ENCODE results near the gene SLC25A27.

Gene SLC25A27

DNA sequence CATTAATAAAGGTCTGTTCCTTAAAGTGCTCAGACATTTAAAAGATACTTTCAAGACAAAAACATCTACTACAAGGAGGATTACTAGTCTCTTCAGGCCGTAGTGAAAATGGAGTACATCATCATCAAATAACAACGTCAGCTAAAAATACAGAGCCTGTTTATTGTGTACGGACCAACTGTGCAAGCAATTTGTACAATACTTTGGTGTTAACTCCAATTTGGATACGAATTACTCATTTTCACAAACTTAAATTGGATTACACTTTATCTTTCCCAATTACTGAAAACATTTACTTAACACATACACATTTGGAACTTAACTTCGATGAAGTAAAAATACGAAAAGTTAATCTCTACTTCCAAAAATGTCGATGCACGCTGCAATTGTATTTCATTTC, 959 bp upstream of the SLC25A27 start:
- no peak for DNase-seq

DNA sequence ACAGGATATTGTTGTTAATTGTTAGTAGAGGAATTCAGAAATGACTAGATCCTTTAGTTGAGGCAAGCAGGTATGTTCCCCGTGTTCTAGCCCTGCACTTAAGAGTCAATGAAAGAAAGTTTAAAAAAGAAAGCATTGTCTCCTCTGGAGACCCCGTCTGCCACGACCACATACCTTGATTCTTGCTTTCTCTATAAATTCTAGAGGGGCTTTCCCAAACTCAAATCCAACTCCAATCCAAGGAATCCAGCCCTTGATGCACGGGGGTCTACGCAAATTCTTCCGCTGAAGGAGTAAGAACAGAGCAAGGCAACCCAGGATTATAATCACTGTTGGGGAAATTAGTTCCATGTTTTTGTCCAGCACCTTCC, 558 bp upstream of the SLC25A27 start:
- no peak for DNase-seq

DNA sequence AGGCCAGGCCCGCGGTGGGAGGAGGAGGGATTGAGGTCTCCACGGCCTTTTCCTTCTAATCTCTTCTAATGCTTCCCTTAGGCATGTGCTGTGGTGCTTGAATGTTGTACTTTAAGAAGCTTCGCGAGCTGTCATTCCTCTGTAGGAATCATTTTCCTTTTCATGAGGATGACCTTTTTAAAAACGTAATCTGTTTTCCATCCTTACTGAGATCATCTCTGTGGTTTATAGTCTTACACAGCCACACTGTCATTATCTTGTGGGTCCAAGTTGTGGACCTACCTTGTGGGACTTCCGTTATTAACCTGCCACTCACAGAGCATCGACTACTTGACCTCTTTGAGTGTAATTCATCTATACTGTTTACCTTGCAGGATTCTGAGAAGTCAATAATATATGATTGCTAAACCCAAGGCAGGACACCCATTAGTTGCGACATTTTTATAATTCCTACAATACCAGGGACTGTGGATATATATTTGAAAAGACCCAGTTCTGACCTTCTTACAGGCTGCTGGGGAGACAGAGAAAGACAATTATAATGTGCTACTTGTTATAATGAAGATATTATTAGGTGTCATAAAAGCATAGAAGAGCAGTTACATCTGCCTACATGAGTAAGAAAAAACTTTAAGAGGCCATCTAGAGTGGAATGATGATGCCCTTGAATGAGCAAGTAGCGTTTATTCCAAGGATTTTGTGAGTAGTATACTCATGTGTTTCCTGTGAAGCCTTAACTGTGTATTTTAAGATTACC, 842 bp downstream of the SLC25A27 start:
- DNase-seq: no peak

DNA sequence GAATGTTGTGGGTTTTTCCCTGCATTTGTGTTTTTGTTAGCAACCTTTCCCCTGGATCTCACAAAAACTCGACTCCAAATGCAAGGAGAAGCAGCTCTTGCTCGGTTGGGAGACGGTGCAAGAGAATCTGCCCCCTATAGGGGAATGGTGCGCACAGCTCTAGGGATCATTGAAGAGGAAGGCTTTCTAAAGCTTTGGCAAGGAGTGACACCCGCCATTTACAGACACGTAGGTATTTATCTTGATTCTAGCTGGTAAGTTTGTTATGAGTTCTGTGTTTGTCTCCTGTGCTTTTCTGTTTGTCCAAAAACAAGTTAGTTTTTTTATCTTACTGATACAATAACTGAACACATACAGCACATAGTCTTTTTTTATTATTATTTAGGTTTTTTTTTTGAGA, 3.0 kb downstream of the SLC25A27 start:
- DNase-seq: no peak

DNA sequence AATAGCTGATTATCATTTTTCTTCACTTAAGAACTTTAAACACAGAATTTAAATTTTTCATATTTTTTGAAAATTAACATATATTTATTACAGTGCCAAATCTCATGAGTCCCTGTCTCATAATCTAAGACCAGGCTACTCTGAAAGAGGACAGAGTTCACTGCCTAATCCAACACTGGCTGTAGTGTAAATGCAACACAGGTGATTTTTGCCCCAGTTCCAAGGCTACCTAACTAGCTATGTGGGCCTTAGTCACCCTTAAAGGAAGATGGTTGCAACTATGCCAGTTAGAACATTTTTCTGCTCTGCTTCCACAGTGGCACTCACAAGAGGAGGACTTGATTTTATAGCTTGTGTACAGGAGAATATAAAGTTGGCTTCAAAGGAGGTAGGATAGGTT, 4.9 kb downstream of the SLC25A27 start:
- no peak for DNase-seq

DNA sequence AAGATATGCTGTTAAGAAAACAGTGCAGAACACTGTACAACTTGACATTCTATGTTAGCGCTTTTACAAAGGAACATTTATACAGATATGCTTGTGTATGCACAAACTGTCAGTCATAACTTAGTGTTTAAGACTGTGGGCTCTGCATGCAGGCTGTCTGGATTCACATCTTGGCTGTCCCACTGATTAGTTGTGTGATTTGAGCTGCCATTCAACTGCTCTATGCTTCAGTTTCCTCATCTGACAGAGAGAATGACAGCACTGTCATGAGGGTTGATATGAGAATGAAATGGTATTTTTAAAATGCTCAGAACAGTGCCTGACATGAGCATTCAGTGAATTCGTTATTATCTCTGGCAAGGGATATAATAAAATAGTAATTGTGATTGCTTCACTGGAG, 8.7 kb downstream of the SLC25A27 start:
- DNase-seq: no peak

DNA sequence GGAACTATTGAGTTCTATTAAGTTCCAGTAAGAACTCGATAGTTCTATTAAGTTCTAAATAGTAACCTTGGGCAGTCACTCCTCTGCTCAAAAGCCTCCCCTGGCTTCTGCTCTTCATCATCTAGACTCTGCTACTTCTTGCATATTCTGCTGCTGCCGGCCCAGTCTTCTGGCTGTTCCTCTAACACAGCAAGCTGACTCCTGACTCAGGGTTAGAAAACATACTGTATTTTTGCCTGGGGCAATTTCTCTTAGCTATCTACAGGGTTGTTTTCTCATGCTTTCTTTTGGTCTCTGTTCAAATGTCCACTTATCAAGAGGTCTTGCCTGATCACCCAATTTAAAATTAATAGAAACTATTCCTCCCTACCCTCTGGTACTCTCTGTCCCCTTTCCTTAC, 14.6 kb downstream of the SLC25A27 start:
- DNase-seq: no peak

DNA sequence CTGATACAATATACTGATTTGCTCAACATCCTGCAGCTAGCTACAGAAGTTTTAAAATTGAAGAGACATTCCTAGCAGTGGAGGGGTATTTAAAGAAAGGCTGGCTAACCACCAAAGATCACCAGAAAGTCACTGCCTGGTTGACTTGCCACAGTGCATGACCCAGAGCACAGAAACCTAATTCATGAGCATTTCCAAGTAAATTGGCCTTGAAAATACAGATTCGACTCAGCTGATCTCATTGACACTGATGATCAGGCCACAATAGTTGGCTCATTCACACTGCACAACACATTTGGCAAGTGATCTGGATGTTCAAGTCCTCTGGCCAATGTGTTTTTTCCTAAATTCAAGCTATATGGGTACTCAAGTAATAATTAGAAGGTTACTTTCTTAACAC, 21.6 kb downstream of the SLC25A27 start:
- DNase-seq: no peak

DNA sequence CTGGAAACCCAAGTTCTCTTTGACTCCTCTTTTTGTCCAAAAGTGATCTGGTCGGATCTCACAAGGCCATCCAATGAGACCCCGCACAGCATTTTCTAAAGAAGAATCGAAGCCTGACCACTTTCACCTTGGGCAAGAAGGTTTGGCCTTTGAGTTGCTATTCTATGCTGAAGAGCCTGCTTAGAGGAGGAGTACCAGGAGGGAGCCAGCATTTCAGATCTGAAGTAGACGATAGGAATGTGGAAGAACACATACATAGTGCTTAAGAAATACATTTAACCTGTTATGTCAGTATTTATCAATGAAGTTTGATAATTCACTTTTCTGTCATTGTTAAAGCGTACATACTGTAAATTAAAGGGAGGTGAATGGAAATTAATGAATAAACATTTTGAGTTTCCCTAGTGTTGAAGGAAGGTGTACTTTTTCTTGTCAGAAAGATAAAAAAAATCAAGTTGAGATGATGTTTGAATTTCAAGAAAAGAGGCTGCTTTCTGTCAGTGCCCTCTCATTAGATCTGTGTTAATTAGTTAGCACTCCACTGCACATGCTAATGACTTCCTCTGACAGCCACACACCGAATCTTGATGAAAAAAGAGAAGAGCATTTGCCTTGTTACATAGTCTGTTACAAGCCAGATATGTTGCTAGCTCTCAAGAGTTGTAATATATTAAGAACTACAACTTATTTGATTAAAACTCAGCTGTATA, 24.0 kb downstream of the SLC25A27 start:
- no peak for DNase-seq

DNA sequence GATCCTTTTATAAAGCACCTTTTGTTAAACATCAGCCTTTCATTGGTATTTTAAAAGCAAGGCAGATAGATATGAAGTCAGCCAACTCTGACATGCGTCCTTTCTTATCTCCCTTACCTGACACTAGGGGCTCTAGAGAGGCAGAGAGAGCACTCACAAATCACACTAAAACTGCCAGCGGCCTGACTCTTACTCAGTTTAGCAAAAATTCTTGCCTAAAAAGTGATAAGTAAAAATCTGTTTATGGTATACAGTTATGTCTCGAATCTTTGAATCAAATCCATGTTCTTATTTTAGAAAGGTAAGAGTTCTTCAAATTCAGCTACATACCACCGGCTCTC, 24.5 kb downstream of the SLC25A27 start:
- DNase-seq: no peak

DNA sequence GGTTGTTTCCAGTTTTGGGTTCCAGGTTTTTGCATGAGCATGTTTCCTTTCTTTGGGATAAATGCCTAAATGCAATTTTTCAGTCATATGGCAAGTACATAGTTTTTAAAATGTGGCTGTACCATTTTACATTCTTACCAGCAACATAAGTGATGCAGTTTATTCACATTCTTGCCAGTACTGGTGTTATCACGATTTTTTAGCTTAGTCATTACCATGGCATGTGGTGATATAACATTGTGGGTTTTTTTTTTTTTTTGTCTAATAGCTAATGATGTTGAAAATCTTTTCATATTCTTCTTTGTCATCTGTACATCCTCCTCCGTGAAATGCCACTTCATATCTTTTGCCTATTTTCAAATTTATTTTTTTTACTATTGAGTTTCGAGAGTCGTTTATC, 32.0 kb downstream of the SLC25A27 start:
- no peak for DNase-seq

DNA sequence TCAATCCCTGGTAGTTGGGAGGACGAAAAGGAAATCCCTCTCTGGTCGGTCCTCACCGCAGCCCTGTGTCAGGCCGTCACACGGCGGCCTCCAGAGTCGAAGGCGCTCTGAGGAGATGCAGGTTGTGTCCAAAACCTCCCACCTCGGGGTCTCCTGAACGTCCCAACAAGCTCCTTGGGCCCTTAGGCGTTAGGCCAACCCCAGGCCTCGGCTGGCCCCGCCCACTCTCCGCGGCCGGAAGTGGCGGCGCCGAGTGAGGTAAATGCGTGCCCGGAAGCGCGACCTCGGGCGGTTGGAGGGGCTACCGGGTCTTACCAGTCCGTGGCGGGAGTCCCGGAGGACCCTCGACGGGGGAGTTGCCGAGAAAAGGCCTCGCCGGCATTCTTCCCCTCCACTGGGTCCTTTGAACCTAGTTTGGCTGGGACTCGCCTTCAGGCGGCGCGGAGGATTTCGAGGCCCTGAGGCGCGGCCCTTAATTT, 34.9 kb downstream of the SLC25A27 start, which contains the start of gene TDRD6:
Gene TDRD6, plus strand, starts transcription at position 267 of the 479 bp plus-strand sequence. CDS start 244 bp downstream, outside the sequence.
- DNase-seq: no peak

DNA sequence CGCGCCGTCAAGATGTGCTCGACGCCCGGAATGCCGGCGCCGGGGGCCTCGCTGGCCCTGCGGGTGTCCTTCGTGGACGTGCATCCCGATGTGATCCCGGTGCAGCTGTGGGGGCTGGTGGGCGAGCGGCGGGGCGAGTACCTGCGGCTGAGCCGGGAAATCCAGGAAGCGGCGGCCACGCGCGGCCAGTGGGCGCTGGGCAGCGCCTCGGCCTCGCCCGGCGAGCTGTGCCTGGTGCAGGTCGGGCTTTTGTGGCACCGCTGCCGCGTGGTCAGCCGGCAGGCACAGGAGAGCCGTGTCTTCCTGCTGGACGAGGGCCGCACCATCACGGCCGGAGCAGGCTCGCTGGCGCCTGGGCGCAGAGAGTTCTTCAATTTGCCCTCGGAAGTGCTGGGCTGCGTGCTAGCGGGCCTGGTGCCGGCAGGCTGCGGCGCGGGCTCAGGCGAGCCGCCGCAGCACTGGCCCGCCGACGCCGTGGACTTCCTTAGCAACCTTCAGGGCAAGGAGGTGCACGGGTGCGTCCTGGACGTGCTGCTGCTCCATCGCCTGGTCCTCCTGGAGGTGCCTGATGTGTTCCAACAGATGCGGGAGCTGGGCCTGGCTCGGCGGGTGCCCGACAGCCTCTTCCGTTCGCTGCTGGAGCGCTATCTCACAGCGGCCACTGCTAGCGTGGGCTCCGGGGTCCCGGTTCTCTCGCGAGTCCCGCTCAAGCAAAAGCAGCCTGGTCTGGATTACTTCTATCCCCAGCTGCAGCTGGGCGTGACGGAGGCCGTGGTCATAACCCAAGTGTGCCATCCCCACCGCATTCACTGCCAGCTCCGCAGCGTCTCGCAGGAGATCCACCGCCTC, 35.6 kb downstream of the SLC25A27 start:
- no peak for DNase-seq

DNA sequence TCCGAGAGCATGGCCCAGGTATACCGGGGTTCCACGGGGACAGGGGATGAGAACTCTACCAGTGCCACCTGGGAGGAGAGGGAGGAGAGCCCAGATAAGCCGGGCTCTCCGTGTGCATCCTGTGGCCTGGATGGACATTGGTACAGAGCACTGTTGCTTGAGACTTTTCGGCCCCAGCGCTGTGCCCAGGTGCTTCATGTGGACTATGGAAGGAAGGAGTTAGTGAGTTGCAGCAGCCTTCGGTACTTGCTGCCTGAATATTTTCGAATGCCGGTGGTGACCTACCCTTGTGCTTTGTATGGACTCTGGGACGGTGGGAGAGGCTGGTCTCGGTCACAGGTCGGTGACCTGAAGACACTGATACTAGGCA, 36.2 kb downstream of the SLC25A27 start:
- no peak for DNase-seq

DNA sequence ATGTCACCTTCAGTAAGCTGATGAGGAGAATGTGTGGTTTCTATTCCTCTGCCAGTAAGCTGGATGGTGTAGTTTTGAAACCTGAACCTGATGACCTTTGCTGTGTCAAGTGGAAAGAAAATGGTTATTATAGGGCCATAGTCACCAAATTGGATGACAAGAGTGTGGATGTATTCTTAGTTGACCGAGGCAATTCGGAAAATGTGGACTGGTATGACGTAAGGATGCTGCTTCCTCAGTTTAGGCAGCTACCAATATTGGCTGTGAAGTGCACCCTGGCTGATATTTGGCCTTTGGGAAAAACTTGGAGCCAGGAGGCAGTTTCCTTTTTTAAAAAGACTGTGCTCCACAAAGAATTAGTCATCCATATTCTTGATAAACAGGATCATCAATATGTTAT, 36.9 kb downstream of the SLC25A27 start:
- DNase-seq: no peak

DNA sequence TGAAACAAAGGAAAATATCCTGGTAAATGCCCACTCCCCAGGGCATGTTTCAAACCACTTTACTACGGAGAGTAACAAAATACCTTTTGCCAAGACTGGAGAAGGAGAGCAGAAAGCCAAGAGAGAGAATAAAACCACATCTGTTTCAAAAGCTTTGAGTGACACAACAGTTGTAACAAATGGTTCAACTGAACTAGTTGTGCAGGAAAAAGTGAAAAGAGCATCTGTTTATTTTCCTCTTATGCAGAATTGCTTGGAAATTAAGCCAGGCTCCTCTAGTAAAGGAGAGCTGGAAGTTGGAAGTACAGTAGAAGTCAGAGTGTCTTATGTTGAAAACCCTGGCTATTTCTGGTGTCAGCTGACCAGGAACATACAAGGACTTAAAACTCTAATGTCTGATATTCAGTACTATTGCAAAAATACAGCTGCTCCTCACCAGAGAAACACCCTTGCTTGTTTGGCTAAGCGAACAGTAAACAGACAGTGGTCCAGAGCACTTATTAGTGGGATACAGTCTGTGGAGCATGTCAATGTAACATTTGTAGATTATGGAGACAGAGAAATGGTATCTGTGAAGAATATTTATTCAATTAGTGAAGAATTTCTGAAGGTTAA, 37.5 kb downstream of the SLC25A27 start:
- DNase-seq: no peak

DNA sequence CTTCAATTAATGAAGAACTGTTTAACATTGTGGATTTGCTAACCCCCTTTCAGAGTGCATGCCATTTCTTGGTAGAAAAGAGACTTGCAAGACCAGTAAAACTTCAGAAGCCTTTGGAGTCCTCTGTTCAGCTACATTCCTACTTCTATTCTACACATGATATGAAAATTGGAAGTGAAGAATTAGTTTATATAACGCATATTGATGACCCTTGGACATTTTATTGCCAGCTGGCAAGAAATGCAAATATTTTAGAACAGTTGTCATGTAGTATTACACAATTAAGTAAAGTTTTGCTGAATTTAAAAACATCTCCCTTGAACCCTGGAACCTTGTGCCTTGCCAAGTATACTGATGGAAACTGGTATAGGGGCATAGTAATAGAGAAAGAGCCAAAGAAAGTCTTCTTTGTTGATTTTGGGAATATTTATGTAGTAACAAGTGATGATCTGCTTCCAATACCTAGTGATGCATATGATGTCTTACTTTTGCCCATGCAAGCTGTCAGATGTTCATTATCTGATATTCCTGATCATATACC, 38.2 kb downstream of the SLC25A27 start:
- no peak for DNase-seq

DNA sequence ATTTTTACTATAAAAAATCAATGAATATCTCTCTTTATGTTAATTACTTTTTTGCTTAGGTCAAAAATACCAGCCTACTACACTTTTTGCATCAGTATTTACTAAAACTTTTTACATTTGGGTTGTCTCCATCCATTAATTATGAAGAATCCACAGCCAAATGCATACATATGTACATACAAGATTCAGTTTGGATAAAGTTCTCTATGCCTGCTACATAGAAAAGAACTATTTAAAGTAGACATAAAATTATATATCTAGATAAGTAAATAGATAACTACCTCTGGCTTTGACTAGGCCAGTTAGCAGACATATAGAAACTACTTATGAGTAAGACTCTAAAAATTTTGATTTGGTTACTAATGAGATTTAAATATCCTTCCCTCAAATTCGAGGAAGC, 47.2 kb downstream of the SLC25A27 start:
- DNase-seq: no peak

DNA sequence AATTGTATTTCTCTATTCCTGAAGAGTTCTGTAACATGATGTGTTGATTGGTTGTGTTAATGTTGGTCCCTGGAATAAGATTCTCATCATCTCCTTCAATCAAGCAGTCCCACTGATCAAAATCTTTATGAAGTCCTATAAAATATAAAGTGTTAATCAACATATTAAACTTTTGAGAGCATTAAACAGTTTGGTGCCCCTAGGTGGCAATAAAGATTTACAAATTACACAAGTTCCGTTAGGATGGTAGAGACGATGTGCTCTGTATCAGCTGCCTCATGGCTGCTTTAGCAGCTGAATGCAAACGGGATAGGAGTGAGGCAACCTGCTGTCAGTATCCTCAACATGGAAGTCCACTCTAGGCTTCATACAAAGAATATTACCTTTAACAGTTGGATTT, 51.8 kb downstream of the SLC25A27 start:
- DNase-seq: no peak

DNA sequence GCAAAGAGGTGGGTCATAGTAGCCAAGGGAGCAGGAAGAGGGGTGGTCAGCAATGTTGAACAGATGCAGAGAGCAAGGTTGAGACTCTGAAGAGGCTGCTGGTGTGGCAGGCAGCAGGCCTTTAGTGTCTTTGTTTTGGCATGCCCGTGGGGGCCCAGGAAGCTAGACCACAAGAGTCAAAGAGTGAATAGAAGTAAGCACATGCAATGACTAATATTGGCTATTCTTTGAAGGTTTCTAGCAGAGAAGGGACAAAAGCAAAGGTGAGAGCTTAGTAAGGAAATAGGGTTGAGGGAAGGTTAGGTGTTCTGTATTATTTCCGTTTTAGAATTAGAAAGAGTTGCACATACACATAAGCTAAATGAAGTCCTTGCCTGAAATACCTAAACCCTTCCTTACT, 53.7 kb downstream of the SLC25A27 start:
- DNase-seq: no peak

DNA sequence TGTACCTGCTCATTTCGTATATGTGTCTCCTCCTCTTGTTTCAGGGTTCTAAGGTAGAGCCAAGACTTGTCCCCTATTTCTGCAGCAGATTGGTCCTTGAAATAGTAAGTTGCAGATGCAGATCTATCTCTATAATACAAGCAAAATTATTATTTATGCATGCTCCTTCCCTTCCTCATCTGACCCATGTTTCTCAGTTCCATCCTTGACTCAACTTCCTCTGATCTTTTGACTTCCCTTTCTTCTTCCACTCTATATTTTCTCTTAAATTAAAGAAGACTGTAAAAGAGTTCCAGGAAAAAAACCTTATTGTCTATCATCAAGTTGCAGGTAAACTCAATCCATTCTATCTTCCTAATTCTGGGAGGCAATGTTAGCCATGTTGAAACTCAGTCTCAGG, 58.7 kb downstream of the SLC25A27 start:
- no peak for DNase-seq

DNA sequence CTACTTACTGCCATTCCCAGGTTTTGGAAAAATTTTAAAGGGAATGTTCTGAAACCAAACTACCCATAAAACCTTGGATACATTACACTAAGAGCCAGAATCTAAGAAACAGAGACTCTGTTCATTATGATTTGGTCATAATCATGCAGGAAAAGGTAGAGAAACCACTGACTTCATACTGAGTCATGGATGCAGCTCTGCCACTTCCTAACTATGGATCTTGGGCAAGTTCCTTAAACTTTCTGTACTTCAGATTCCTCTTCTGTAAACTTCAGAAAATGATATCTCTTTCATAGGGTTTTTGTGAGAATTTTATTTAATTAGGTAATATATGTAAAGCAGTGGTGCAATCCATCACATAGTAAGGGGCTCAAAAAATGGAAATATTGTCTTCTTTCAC, 62.4 kb downstream of the SLC25A27 start:
- no peak for DNase-seq

DNA sequence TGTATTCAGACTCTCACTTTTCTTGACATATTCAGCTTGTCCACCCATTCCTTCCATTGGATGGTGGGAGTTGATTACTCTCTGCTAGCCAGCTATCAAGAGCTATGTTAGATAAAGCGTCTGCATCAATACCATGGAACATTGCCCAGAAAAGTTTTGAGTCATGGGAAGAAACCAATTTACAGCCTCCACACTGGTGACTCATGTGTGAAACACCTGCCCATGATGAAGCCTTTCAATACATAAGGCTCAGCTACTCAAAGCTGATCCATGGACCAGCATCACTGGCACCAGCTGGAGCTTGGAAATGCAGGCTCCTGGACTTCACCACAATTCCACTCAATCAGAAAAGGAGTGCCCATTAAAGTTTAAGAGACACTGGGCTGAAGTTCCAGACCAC, 66.3 kb downstream of the SLC25A27 start:
- no peak for DNase-seq

Data from GF-D8 (cell line).